GM21529 (cell line): ENCODE results near the gene TBC1D2B.

Source experiments
- ATAC-seq: cut with Tn5 transposase; IDR thresholded peaks from one replicate; pipeline ENCODE4 v1.9.1; 2021; ENCODE audit not compliant: unreplicated experiment

Gene TBC1D2B

GRCh38 chr15:78098131-78098755 lies 20.7 kb upstream of the TBC1D2B start:
- ATAC-seq, result no peak

- no peak for ATAC-seq
Observed at GRCh38 chr15:78097667-78098066, 20.2 kb upstream of the TBC1D2B start.

- ATAC-seq, result no peak
Observed at GRCh38 chr15:78093242-78094020, 15.9 kb upstream of the TBC1D2B start.

- ATAC-seq, result no peak
Observed at GRCh38 chr15:78092261-78093041, 14.9 kb upstream of the TBC1D2B start, which contains the start of gene SH2D7. SH2D7 (plus strand) TSS chr15:78092561; CDS start chr15:78092585, 24 bp downstream.

DNA sequence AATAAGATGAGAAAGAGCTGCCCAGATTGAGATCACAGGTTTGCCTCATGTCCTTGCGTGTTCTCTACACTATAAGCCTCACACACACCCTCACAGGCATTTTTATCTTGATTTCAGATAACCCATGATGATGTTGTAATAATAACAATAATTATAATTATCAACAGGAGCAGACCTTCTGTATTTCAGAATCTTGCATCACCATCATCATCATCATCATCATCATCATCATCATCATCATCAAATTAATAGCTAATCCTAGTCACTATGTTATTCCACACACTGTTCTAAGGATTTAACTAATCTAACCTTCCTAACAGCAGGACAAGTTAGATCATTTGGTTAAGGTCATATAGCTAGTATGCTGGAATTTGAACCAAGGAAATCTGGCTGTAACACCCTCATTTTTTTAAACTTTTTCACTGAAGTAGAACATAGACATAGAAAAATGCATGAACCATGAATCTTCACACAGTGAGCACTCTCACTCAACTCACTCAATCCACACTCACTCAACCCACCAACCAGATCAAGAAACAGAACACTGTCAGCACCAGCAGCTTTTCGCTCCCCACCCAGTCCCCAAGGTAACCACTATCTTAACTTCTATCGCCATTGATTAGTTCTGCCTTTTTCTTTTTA lies 13.0 kb upstream of the TBC1D2B start:
- no peak for ATAC-seq

DNA sequence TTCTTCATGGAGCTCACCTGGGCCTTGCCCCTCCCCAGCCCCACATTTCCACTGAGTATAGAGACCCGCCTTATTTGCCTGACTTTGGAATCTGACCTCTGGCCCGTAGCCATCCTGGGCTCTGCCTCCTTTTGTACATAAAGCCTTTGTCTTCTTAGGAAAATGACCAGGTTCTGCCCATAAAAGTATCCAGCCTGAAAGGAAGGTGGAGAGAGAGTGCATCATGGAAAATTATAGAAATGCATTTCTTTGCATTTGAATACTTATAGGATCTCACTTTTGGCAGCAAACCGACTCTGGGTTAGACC lies 11.2 kb upstream of the TBC1D2B start:
- ATAC-seq, result no peak

- peak; percentile 70 for ATAC-seq
Observed at GRCh38 chr15:78087951-78088772, 10.7 kb upstream of the TBC1D2B start.

DNA sequence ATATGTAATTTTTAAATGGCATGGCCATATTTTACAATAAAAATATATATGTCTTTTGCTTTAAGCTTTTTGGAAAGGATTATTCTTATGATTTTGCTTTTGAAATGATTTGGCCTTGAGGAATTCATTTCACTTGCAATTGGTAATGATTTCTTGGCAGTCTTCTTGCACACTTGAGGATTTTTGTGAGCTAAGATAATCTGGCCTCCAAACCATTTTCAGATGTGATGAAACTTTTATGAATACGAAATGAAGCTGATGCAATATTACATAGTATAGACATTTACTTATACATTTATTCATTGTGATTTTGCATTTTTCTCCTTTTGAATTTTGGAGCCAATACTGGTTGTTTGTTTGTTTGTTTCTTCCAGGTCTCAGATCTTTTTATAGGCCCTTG lies 8.4 kb upstream of the TBC1D2B start:
- ATAC-seq, result no peak

GRCh38 chr15:78084449-78084750 lies 6.9 kb upstream of the TBC1D2B start:
- no peak for ATAC-seq

GRCh38 chr15:78083687-78084448 lies 6.4 kb upstream of the TBC1D2B start:
- peak; percentile 50 for ATAC-seq

GRCh38 chr15:78083186-78083585 lies 5.7 kb upstream of the TBC1D2B start:
- no peak for ATAC-seq

DNA sequence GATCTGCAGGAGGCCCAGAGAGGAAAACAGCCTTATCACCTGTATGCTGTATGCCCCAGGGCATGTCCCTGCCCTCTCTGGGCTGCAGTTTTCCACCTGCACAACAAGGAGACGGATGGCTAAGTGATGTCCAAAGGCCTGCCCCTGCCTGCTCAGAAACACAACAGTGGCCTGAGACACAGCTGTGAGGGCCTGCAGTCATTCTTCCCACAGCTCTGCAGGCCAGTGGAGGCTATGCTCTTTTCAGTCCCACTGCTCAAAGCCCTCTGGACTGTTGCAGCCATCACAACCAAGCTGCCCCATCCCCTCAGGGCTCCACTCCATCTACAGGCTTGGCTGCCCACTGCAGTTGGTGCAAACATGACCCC lies 5.2 kb upstream of the TBC1D2B start:
- no peak for ATAC-seq

- no peak for ATAC-seq
Observed at GRCh38 chr15:78082106-78082742, 4.7 kb upstream of the TBC1D2B start.

DNA sequence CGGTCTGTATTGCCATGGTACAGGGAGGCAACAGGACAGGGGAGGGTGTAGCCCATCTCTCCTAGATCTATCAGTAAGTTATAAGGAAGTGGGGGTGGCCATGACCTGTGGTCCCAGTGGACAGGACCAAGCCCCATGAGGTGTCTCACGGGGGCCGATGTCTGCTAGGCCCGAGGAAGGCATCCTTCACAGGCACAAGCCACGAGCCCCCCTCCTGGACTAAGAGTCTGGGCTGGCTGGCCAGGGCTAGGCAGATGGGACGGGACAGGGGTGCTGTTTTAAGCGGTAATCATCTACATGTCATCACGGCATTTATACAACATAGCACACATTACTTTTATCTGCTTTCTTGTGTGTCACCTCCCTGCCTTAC lies 2.6 kb upstream of the TBC1D2B start:
- ATAC-seq, result no peak

DNA sequence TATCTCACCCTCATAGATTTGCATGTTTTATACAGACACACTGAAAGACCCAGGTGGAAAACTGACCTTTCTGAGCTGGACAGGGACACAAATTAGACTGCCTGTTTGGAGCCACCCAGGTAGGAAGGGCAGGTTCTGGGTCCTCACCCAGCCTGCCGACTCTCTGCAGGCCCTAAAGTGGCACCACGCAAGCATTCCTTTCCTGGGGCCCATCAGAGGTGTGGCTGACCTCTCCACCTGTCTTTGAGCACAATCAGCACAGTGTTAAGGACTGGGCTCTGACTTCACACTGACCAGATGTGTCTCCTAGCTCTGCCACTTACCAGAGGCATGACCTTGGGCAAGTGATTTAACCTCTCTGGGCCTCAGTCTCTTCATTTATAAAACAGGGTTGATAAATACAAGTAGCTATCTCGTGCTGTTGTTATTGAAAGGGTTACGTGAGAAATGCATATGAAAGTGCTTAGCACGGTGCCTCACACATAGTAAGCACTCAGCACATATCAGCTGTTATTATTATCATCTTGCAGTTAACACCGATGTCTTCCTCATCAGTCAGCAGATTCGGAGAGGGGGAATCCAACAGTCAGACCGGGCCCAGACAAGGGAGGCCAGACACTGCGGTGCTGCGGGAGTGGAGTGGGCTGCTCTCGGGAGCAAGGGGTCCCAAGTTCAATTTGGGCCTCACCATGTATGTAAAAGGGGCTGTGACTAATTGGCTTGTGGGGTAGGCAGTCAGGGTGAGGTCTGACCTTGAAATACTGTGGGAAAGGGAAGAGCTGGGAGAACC lies 2.0 kb upstream of the TBC1D2B start:
- no peak for ATAC-seq

DNA sequence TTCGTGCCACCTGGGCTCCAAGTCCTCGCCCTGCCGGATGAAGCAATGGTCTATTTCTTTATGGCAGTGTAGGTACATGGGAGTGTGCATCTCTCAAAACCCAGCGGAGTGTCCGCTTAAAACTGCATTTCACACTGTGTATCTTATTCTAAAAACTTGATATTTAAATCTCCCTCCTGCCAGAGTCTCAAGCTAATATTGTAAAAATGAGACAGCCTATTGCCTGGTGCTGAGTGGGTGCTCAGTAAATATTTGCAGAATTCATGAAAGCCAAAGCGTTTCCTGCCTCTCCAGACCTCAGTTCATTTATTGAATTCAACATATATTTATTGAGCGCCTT lies 330 bp upstream of the TBC1D2B start:
- ATAC-seq, result peak; percentile 3

DNA sequence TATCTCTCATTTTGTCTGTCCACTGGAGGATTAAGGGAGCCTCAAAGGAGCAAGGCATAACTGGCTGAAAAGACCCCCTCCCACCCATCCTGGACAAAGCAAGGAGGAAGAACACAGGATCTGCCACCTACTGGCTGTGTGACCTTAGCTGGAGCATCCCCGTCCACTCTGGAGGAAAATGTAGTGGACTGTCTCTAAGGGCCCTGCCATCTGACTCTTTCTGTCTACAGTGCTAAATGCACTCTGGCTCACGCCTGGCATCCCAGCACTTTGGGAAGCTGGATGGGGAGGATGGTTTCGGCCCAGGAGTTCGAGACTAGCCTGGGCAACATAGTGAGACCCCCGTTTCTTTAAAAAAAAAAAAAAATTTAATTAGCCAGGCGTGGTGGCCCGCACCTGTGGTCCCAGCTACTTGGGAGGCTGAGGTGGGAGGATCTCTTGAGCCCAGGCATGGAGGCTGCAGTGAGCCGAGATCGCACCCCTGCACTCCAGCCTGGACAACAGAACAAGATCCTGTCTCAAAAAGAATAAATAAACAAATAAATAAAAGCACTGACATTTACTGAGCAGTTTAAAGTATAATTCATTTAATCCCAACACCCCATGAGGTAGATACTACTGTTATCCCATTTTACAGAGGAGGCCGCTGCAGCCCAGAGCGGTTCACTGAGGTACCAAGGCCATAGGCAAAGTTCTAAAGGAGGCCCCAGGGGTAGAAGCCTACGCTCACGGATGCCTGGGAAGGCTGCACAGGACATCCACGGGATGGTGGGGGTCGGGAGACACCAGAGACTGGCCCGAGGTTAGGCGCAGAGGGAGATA lies 1.1 kb downstream of the TBC1D2B start:
- peak; percentile 4 for ATAC-seq
